ENCODE results near the gene PPP3R1.

Gene PPP3R1

GRCh38 chr2:68235090-68235489, 17.2 kb downstream of the PPP3R1 start:
- WGBS (ENCODE audit: insufficient coverage, insufficient read length), result no CpG with 5 or more reads among the region's 1 CpG

GRCh38 chr2:68234405-68234804, 17.9 kb downstream of the PPP3R1 start:
- Histone ChIP-seq H3K27ac (ENCODE audit: low read length) (no peak overlapping the region), H3K9me3 (ENCODE audit: control insufficient read depth, insufficient read depth, low read length) (no peaks in the 10 kb centered on the region), H3K27me3 (ENCODE audit: control insufficient read depth, insufficient read depth, low read length) (no peaks in the 10 kb centered on the region), H3K36me3 (ENCODE audit: control insufficient read depth, insufficient read depth, low read length) (no peaks in the 10 kb centered on the region), H3K4me3 (ENCODE audit: low read length) (no peak overlapping the region), H3K4me1 (ENCODE audit: control insufficient read depth, insufficient read depth, low read length) (no peaks in the 10 kb centered on the region; the same call in 1 of the 2 replicates)
- DNase-seq (ENCODE audit: low read depth, low spot score), result no peak
- no CpG with 5 or more reads among the region's 4 CpGs for WGBS (ENCODE audit: insufficient coverage, insufficient read length)

More at GRCh38 chr2:68235090-68235489, 17.2 kb downstream of the PPP3R1 start:
- Histone ChIP-seq H3K4me1 (ENCODE audit: control insufficient read depth, insufficient read depth, low read length) (no peaks in the 10 kb centered on the region; the same call in 1 of the 2 replicates), H3K27me3 (ENCODE audit: control insufficient read depth, insufficient read depth, low read length) (no peaks in the 10 kb centered on the region), H3K36me3 (ENCODE audit: control insufficient read depth, insufficient read depth, low read length) (no peaks in the 10 kb centered on the region), H3K27ac (ENCODE audit: low read length) (no peak overlapping the region), H3K9me3 (ENCODE audit: control insufficient read depth, insufficient read depth, low read length) (no peaks in the 10 kb centered on the region), H3K4me3 (ENCODE audit: low read length) (no peak overlapping the region)
- no peak for DNase-seq (ENCODE audit: low read depth, low spot score)

- Histone ChIP-seq H3K4me1 (ENCODE audit: control insufficient read depth, insufficient read depth, low read length) (no peaks in the 10 kb centered on the region), H3K27ac (ENCODE audit: low read length) (no peak overlapping the region), H3K27me3 (ENCODE audit: control insufficient read depth, insufficient read depth, low read length) (no peaks in the 10 kb centered on the region), H3K4me3 (ENCODE audit: low read length) (no peak overlapping the region), H3K36me3 (ENCODE audit: control insufficient read depth, insufficient read depth, low read length) (no peaks in the 10 kb centered on the region), H3K9me3 (ENCODE audit: control insufficient read depth, insufficient read depth, low read length) (no peaks in the 10 kb centered on the region)
- no CpG with 5 or more reads among the region's 1 CpG for WGBS (ENCODE audit: insufficient coverage, insufficient read length)
- DNase-seq (ENCODE audit: low read depth, low spot score), result no peak
These were observed 21.3 kb downstream of the PPP3R1 start for GRCh38 chr2:68231061-68231372.

- no peaks in the 10 kb centered on the region for H3K9me3 ChIP-seq (ENCODE audit: control insufficient read depth, insufficient read depth, low read length)
- no peak overlapping the region for H3K27ac ChIP-seq (ENCODE audit: low read length)
- H3K4me1 ChIP-seq (ENCODE audit: control insufficient read depth, insufficient read depth, low read length), result no peaks in the 10 kb centered on the region
- WGBS (ENCODE audit: insufficient coverage, insufficient read length), result no CpG with 5 or more reads among the region's 5 CpGs
- no peak overlapping the region for H3K4me3 ChIP-seq (ENCODE audit: low read length)
- no peak for DNase-seq (ENCODE audit: low read depth, low spot score)
- no peaks in the 10 kb centered on the region for H3K36me3 ChIP-seq (ENCODE audit: control insufficient read depth, insufficient read depth, low read length)
- H3K27me3 ChIP-seq (ENCODE audit: control insufficient read depth, insufficient read depth, low read length), result no peaks in the 10 kb centered on the region
These were observed 21.9 kb downstream of the PPP3R1 start for GRCh38 chr2:68230241-68231060.

- DNase-seq (ENCODE audit: low read depth, low spot score), result no peak
- H3K4me3 ChIP-seq (ENCODE audit: low read length), result no peak overlapping the region
- no peak overlapping the region for H3K27ac ChIP-seq (ENCODE audit: low read length)
- no peaks in the 10 kb centered on the region for H3K9me3 ChIP-seq (ENCODE audit: control insufficient read depth, insufficient read depth, low read length)
- H3K4me1 ChIP-seq (ENCODE audit: control insufficient read depth, insufficient read depth, low read length), result no peaks in the 10 kb centered on the region
- H3K36me3 ChIP-seq (ENCODE audit: control insufficient read depth, insufficient read depth, low read length), result no peaks in the 10 kb centered on the region; the same call in 1 of the 2 replicates
- no peaks in the 10 kb centered on the region for H3K27me3 ChIP-seq (ENCODE audit: control insufficient read depth, insufficient read depth, low read length)
- WGBS (ENCODE audit: insufficient coverage, insufficient read length), result no CpG with 5 or more reads among the region's 2 CpGs
These were observed 25.5 kb downstream of the PPP3R1 start for GRCh38 chr2:68226794-68227193.

- H3K27ac ChIP-seq (ENCODE audit: low read length), result no peak overlapping the region
These were observed 27.2 kb downstream of the PPP3R1 start for GRCh38 chr2:68225119-68225632.

GRCh38 chr2:68223419-68223818, 28.9 kb downstream of the PPP3R1 start:
- Histone ChIP-seq H3K4me3 (ENCODE audit: low read length) (no peak overlapping the region), H3K4me1 (ENCODE audit: control insufficient read depth, insufficient read depth, low read length) (no peaks in the 10 kb centered on the region), H3K9me3 (ENCODE audit: control insufficient read depth, insufficient read depth, low read length) (no peaks in the 10 kb centered on the region), H3K36me3 (ENCODE audit: control insufficient read depth, insufficient read depth, low read length) (no peaks in the 10 kb centered on the region; the same call in 1 of the 2 replicates), H3K27me3 (ENCODE audit: control insufficient read depth, insufficient read depth, low read length) (no peaks in the 10 kb centered on the region), H3K27ac (ENCODE audit: low read length) (no peak overlapping the region)
- WGBS (ENCODE audit: insufficient coverage, insufficient read length), result no CpG with 5 or more reads among the region's 2 CpGs
- no peak for DNase-seq (ENCODE audit: low read depth, low spot score)

More at GRCh38 chr2:68225119-68225632, 27.2 kb downstream of the PPP3R1 start:
- peak; percentile 7 for DNase-seq (ENCODE audit: low read depth, low spot score)
- no CpG with 5 or more reads among the region's 2 CpGs for WGBS (ENCODE audit: insufficient coverage, insufficient read length)
- Histone ChIP-seq H3K4me3 (ENCODE audit: low read length) (no peak overlapping the region), H3K9me3 (ENCODE audit: control insufficient read depth, insufficient read depth, low read length) (no peaks in the 10 kb centered on the region), H3K36me3 (ENCODE audit: control insufficient read depth, insufficient read depth, low read length) (no peaks in the 10 kb centered on the region; the same call in 1 of the 2 replicates), H3K4me1 (ENCODE audit: control insufficient read depth, insufficient read depth, low read length) (no peaks in the 10 kb centered on the region), H3K27me3 (ENCODE audit: control insufficient read depth, insufficient read depth, low read length) (no peaks in the 10 kb centered on the region)

- no peaks in the 10 kb centered on the region for H3K4me1 ChIP-seq (ENCODE audit: control insufficient read depth, insufficient read depth, low read length)
- H3K27me3 ChIP-seq (ENCODE audit: control insufficient read depth, insufficient read depth, low read length), result no peaks in the 10 kb centered on the region
- H3K27ac ChIP-seq (ENCODE audit: low read length), result no peak overlapping the region
- no peak for DNase-seq (ENCODE audit: low read depth, low spot score)
- WGBS (ENCODE audit: insufficient coverage, insufficient read length), result no CpG with 5 or more reads among the region's 1 CpG
- no peaks in the 10 kb centered on the region for H3K9me3 ChIP-seq (ENCODE audit: control insufficient read depth, insufficient read depth, low read length)
- H3K4me3 ChIP-seq (ENCODE audit: low read length), result no peak overlapping the region
- no peaks in the 10 kb centered on the region; the same call in 1 of the 2 replicates for H3K36me3 ChIP-seq (ENCODE audit: control insufficient read depth, insufficient read depth, low read length)
These were observed 30.0 kb downstream of the PPP3R1 start for GRCh38 chr2:68222287-68222686.

- H3K27ac ChIP-seq (ENCODE audit: low read length), result no peak overlapping the region
- no peaks in the 10 kb centered on the region for H3K27me3 ChIP-seq (ENCODE audit: control insufficient read depth, insufficient read depth, low read length)
- DNase-seq (ENCODE audit: low read depth, low spot score), result no peak
- no peaks in the 10 kb centered on the region for H3K9me3 ChIP-seq (ENCODE audit: control insufficient read depth, insufficient read depth, low read length)
- no peaks in the 10 kb centered on the region for H3K4me1 ChIP-seq (ENCODE audit: control insufficient read depth, insufficient read depth, low read length)
- H3K4me3 ChIP-seq (ENCODE audit: low read length), result no peak overlapping the region
- H3K36me3 ChIP-seq (ENCODE audit: control insufficient read depth, insufficient read depth, low read length), result no peaks in the 10 kb centered on the region; the same call in 1 of the 2 replicates
- WGBS (ENCODE audit: insufficient coverage, insufficient read length), result no CpG with 5 or more reads among the region's 1 CpG
These were observed 33.9 kb downstream of the PPP3R1 start for GRCh38 chr2:68218343-68218901.

GRCh38 chr2:68217729-68218128, 34.6 kb downstream of the PPP3R1 start:
- no peaks in the 10 kb centered on the region for H3K9me3 ChIP-seq (ENCODE audit: control insufficient read depth, insufficient read depth, low read length)
- no peak overlapping the region for H3K27ac ChIP-seq (ENCODE audit: low read length)
- no peaks in the 10 kb centered on the region for H3K4me1 ChIP-seq (ENCODE audit: control insufficient read depth, insufficient read depth, low read length)
- no peak overlapping the region for H3K4me3 ChIP-seq (ENCODE audit: low read length)
- H3K27me3 ChIP-seq (ENCODE audit: control insufficient read depth, insufficient read depth, low read length), result no peaks in the 10 kb centered on the region
- H3K36me3 ChIP-seq (ENCODE audit: control insufficient read depth, insufficient read depth, low read length), result no peaks in the 10 kb centered on the region
- no CpG with 5 or more reads among the region's 3 CpGs for WGBS (ENCODE audit: insufficient coverage, insufficient read length)
- no peak for DNase-seq (ENCODE audit: low read depth, low spot score)
